Natural killer cell treated with Interleukin-12 subunit alpha and Interleukin-12 subunit beta and Interleukin-15 and Interleukin-18, amount 100 ng/mL, for 72 hours (primary cell): Measurements from ENCODE around the gene PODXL. TPM values are rescaled to one million over a fixed set of nuclear protein-coding genes. Genes with fewer than 3 reads are reported as not detected.
"Not testable (repeated sequence)": the region's sequence is repeated elsewhere in the genome, so short reads cannot be mapped to it uniquely, and the experiment has no call there.

ENCODE experiments used
- ATAC-seq, 2 donors: fragments of 150-1000 bp; cut with Tn5 transposase in 1 of 2; sonication (Bioruptor Pico), chemical (Tn5 transposase) in 1 of 2; 2 replicates each; pipeline ENCODE4 v1.10.0; 2021
- DNase-seq: peaks from one replicate; pipeline ENCODE4 v3.0.0; 2022; ENCODE audit warnings: low spot score
- H3K27ac Mint-ChIP-seq, 2 donors: 1 replicate in 1 of 2; 2 replicates in 1 of 2; pipeline ENCODE4 v1.8.0; 2022; ENCODE audit warnings: mixed read lengths in 2 of 2, mild to moderate bottlenecking in 1 of 2, moderate library complexity in 1 of 2
- H3K27me3 Mint-ChIP-seq, 2 donors: 1 replicate in 1 of 2; 2 replicates in 1 of 2; pipeline ENCODE4 v1.8.0; 2022; ENCODE audit warnings: mixed read lengths in 2 of 2
- H3K36me3 Mint-ChIP-seq: one replicate; pipeline ENCODE4 v1.8.0; 2022; ENCODE audit warnings: mixed read lengths
- H3K4me1 Mint-ChIP-seq, 2 donors: 1 replicate in 1 of 2; 2 replicates in 1 of 2; pipeline ENCODE4 v1.8.0; 2022; ENCODE audit warnings: low read depth in 2 of 2, mixed read lengths in 2 of 2, mild to moderate bottlenecking in 1 of 2
- H3K4me3 Mint-ChIP-seq: one replicate; pipeline ENCODE4 v1.8.0; 2022; ENCODE audit warnings: mixed read lengths
- H3K9me3 Mint-ChIP-seq: 2 replicates; pipeline ENCODE4 v1.8.0; 2022; ENCODE audit warnings: mixed read lengths
- total RNA-seq, 2 donors: library from RNA; stranded (reverse); gene quantifications; one replicate each; pipeline ENCODE4 v1.2.3, GENCODE V29; 2022

PODXL gene
- total RNA-seq, 2 donors from 2014 or later, result 1.3 to 1.6 TPM

DNA sequence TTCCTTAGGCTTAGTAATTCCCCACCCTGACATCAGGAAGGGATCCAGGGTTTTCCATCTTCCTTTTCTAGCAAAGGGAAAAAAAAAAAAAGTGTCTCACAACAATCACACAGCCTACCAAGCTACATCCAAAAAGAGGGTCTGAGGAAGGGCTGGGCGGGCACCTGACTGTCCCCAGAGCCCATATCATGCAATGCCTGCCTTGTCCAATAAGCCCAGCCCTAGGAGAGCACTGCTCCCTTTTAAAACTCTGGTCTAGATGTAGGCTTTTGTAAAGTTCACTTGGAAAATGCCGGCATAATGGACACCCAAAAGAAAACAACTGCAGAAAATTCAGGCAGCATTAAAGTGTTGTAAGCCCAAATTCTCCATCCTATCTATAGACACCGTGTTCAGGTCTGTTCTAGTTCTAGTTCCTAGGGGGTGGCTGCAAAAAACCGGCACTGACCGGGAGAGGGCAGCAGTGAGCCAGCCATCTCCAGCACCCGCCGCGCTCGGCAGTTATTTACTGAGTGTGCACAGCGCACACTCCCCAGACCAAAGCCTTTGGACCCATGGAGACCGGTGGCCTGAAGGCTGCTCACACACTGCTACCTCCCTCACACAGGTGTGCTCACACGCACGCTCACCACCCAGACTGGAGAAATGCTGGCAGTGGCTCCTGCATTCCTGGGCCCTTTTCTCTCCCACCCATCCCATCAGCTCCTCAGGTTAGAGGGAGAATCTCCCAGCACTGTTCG lies 48.7 kb downstream of the PODXL start:
- peak; percentile 71 for DNase-seq
- Mint-ChIP-seq H3K4me1 (peaks cover 18 to 21% of the 10 kb centered on the region in 2 donors), H3K4me3 (no peak overlapping the region), H3K36me3 (no peaks in the 10 kb centered on the region), H3K9me3 (no peaks in the 10 kb centered on the region), H3K27me3 (peaks cover 6 to 15% of the 10 kb centered on the region in 2 donors), H3K27ac (no peak overlapping the region)
- ATAC-seq, result peak; percentile 76 to 84

DNA sequence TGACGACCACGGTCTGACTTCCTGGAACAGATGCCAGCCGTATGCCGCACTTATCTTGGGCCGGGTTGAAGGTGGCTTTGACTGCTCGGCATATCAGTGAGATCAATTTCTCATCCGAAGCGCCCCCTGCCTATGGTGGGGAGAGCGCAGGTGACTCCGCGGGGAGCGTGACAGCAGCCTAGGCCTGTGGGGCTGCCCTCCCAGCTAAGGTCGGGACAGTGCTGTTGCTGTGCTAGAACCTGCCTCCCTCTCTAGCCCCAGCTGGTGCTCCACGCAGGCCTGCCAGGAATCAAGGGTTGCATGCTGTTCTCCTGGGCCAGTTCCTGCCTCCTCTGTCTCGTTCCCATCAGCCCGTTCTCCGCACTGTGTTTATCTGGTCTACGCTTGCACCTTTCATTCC lies 49.8 kb downstream of the PODXL start:
- no peaks in the 10 kb centered on the region for H3K36me3 Mint-ChIP-seq
- H3K4me1 Mint-ChIP-seq, result peaks cover 19 to 22% of the 10 kb centered on the region in 2 donors
- H3K27ac Mint-ChIP-seq, result no peak overlapping the region
- H3K4me3 Mint-ChIP-seq, result no peak overlapping the region
- H3K27me3 Mint-ChIP-seq, result peaks cover 6 to 8% of the 10 kb centered on the region in 2 donors
- DNase-seq (no peak), ATAC-seq (no peak)
- no peaks in the 10 kb centered on the region for H3K9me3 Mint-ChIP-seq

DNA sequence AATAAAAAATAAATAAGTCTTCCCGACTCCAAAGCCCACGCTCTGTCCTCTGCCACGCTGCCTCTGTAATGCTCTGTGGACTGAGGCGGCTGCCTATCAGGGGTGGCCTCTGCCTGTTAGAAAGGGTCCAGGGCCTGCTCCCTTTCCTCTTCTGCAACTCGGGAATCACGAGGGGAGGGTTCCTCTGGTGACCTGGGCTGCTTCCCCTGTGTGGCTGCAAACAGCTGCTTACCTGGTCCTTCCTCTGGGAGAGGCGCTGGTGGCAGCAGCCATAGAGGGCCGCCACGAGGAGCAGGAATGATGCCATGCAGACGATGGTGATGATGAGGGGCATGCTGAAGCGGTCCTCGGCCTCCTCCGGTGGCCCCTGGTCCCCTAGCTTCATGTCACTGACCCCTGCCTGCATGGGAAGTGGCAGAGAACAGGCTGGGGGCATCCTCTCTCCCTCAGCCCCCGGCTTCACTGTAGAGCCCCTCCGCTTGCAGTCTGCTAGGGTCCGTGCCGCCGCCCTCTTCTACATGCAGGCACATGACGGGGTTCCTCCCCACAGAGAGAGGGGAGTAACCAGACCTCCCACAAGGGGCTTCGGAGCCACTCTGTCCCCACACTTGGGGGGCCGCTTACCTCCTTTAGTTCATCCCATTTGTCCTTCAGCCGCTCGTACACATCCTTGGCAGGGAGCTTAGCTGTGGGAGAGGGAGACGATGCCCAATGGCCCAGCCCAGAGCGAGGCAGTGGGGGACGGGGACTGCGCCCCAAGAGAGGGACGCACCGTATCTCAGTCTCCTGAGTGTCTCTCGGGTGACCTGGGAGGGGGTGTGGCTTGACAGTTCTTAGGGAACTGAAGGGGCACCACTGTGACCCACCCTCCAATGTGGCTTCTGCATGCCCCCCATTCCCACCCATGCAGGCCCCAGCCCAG lies 50.5 kb downstream of the PODXL start:
- no peaks in the 10 kb centered on the region for H3K36me3 Mint-ChIP-seq
- no peaks in the 10 kb centered on the region for H3K9me3 Mint-ChIP-seq
- H3K4me3 Mint-ChIP-seq, result no peak overlapping the region
- no peak overlapping the region for H3K27ac Mint-ChIP-seq
- peaks cover 6 to 8% of the 10 kb centered on the region in 2 donors for H3K27me3 Mint-ChIP-seq
- peaks cover 25 to 26% of the 10 kb centered on the region in 2 donors for H3K4me1 Mint-ChIP-seq
- DNase-seq (no peak), ATAC-seq (no peak)

DNA sequence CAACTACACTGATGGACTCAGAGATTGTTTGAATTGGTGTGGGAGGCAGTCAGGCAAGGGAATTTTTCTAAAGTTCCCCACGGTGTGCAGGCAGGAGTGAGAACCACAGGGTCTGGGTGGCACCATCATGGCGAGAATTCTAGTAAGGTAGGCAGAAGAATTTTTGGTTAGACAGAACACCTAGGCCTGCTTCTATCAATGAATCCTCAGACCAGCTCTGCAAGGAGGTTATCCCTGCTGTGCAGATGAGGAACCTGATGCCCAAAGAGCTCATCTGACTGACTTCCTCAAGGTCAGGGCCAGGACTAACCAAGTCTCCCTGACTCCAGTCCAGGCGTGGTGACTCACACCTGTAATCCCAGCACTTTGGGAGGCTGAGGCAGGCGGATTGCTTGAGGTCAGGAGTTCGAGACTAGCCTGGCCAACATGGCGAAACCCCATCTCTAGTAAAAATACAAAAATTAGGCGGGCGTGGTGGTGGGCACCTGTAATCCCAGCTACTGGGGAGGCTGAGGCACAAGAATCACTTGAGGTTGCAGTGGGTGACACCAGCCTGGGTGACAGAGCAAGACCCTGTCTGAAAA lies 51.3 kb downstream of the PODXL start:
- not testable (repeated sequence) for H3K27ac Mint-ChIP-seq, H3K36me3 Mint-ChIP-seq, H3K27me3 Mint-ChIP-seq, H3K9me3 Mint-ChIP-seq, H3K4me3 Mint-ChIP-seq, ATAC-seq, DNase-seq
- peaks cover 25 to 30% of the 10 kb centered on the region in 2 donors for H3K4me1 Mint-ChIP-seq

DNA sequence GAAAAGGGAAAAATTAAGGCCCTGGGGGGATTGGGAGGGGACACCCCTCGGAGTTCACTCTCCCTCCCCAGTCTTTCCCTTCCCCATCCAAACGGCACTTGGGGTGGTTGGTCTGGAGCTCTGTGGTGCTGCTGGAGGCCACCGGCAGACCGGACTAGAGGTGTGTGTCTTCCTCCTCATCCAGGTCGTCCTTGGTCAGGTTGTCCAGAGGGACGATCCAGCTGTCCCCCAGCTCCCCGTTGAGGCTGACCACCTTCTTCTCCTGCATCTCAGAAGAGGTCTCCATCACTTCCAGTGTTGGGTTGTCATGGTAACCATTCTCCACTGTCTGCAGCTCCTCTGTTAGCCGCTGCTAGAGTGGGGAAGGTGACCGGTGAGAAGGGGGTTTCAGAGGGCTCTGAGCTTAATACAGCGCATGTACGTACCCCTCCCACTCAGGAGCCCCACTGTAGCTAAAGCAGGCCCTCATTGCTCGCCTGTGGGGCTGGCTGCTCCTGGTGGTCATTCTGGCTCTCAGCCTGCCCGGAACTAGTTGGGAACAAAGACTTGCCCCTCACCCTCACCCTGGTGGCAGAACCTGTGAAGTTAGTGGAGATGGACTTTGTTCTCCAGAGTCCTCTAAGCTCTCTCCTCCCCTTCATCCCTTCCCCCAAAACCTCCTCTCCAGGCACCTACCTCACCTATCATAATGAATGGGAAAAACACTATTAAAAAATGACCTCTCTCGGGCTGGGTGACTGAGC lies 52.1 kb downstream of the PODXL start:
- peaks cover 6 to 8% of the 10 kb centered on the region in 2 donors for H3K27me3 Mint-ChIP-seq
- no peaks in the 10 kb centered on the region for H3K9me3 Mint-ChIP-seq
- peaks cover 25 to 30% of the 10 kb centered on the region in 2 donors for H3K4me1 Mint-ChIP-seq
- no peak overlapping the region for H3K4me3 Mint-ChIP-seq
- no peak for ATAC-seq
- DNase-seq, result no peak
- H3K36me3 Mint-ChIP-seq, result no peaks in the 10 kb centered on the region
- H3K27ac Mint-ChIP-seq, result no peak overlapping the region

DNA sequence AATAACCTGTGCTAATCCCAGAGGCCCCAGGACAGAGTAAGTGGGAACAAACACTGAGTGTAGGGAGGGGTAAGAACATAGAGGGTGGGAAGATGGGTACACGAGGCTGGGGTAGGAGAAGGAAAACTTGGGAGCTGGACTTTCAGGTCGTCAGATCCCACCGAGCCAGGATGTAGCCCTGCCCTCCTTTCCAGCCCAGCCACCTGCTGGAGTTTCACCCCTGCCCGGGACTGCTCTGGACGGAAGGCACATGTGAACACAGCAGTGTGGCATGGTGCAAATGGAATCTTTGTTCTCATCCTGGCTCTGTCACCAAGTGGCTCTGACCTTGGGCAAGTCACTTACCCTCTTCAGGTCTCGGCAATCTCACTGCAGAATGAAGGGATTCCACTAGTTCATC lies 52.8 kb downstream of the PODXL start:
- H3K27ac Mint-ChIP-seq, result no peak overlapping the region
- no peak for ATAC-seq
- H3K4me1 Mint-ChIP-seq, result peaks cover 25 to 30% of the 10 kb centered on the region in 2 donors
- no peak for DNase-seq
- H3K36me3 Mint-ChIP-seq, result no peaks in the 10 kb centered on the region
- H3K27me3 Mint-ChIP-seq, result peaks cover under 1 to 5% of the 10 kb centered on the region in 2 donors
- no peak overlapping the region for H3K4me3 Mint-ChIP-seq
- H3K9me3 Mint-ChIP-seq, result no peaks in the 10 kb centered on the region

DNA sequence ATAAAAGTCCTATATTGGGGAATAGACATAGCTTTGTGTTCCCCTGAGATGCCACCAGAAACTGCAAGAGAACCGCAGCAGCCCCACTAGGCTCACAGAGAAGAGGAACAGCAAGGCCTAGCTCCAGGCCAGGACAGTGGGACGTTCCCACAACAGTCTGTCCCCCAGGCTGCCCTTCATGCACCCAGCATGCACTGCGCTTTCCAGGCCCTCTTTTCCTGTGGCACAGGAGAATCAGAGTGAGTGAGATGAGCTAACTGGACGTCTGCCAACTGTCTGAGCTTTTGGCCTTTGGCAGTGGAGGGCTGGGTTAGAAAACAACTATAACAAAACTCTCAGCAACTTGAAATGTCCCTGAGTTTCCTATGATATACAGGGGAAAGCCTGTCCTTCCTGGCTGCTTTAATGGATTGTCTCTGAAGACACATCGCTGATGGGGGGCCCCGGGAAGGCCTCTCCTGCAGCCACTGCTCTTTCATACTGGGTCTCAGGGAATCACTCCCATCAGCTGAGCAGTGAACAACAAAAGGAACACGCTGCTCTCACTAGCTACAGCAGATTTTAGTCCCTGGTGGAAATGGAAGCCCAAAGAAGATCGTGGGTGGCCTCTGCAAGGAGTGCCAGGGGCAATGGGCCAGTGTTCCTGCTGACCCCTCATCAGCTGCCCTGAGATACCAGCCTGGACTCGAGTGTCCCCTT lies 53.5 kb downstream of the PODXL start:
- Mint-ChIP-seq H3K27me3 (peaks cover 0 to 3% of the 10 kb centered on the region in 2 donors), H3K9me3 (no peaks in the 10 kb centered on the region), H3K4me3 (no peak overlapping the region), H3K27ac (no peak overlapping the region), H3K36me3 (no peaks in the 10 kb centered on the region), H3K4me1 (peaks cover 19 to 25% of the 10 kb centered on the region in 2 donors)
- DNase-seq (no peak), ATAC-seq (no peak)

DNA sequence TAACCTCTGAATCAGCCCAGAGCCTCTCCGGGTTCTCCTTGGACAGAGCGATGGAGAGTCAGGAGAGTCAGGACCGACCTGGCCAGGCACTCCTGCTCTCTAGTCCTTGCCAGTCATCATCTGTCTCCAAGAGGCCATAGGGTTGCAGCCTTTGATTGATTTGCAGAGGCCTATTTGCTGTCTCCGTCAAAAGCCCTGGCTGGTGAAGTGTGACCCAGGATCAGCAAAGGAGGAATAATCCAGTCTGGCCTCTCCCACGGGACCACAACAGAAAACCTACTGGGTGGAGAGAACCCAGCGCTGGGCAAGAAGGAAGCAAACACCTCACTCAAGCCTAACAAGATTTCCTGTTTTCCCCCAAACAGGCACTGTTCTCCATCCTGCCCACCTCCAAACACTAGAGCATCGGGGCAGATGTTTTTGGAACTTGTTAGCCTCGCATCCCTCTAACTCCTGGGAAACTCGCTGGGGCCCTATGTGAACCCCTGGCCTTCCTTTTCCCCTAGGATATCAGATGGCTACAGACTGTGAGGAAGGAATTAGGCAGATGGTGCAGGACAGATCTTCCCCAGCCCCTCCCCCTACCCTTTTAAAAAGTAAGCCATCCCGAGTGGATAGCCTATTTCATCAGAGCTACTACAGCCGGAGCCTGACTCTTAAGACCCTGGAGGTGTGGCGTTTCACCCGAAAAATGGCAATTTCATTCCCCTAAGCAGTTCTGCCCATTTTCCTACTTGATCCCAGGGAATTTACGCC lies 54.3 kb downstream of the PODXL start:
- Mint-ChIP-seq H3K27ac (no peak overlapping the region), H3K9me3 (no peaks in the 10 kb centered on the region), H3K36me3 (no peaks in the 10 kb centered on the region), H3K4me1 (peaks cover 15 to 21% of the 10 kb centered on the region in 2 donors), H3K4me3 (no peak overlapping the region), H3K27me3 (no peaks in the 10 kb centered on the region)
- ATAC-seq (no peak), DNase-seq (no peak)

DNA sequence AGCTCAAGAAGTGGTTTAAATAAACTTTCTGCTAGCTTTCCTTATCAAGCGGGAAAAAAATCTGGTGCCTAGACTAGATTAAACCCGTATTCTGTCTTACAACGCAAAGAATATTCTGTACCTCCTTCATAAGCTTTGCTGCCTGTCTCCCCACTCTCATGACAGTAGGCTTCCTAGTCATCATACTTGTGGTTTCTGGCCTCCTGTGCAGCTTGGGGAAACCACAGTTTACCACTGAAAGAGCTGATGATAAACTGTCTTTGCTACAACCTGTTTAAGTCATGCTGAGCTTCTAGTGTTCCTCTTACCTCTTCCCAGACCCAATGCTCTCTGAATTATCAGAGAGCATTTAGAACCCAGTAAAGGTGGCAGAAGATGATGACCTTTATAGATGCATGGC lies 55.0 kb downstream of the PODXL start:
- no peaks in the 10 kb centered on the region for H3K9me3 Mint-ChIP-seq
- H3K27ac Mint-ChIP-seq, result peak overlapping the region in 1 of 2 donors; percentile 48
- H3K27me3 Mint-ChIP-seq, result no peaks in the 10 kb centered on the region
- peaks cover 15 to 21% of the 10 kb centered on the region in 2 donors for H3K4me1 Mint-ChIP-seq
- DNase-seq, result no peak
- no peaks in the 10 kb centered on the region for H3K36me3 Mint-ChIP-seq
- H3K4me3 Mint-ChIP-seq, result peak overlapping the region; percentile 3
- peak; percentile 78 to 92 for ATAC-seq

DNA sequence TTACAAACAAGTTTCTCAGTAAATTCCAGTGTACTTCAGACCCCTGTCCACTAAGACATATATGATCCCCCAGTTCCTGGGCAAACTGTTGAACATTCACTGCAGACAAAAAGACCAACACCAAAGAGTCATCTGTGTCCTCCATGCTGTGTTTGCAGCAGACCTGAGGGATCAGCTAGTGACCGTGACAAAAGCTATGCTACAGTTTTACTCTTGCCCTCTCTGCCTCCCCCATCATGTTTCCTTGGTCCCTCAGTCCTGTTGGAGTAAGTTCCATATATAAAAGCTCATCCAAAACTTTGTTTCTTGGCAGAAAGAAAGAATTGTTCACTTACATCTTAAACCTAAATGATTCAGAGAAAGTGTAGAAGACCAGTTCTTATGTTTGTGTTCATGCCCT lies 56.1 kb downstream of the PODXL start:
- Mint-ChIP-seq H3K4me3 (no peak overlapping the region), H3K4me1 (peaks cover 15 to 21% of the 10 kb centered on the region in 2 donors), H3K9me3 (no peaks in the 10 kb centered on the region), H3K27ac (peak overlapping the region; percentile 27 to 48), H3K27me3 (no peaks in the 10 kb centered on the region), H3K36me3 (no peaks in the 10 kb centered on the region)
- ATAC-seq (no peak), DNase-seq (no peak)

DNA sequence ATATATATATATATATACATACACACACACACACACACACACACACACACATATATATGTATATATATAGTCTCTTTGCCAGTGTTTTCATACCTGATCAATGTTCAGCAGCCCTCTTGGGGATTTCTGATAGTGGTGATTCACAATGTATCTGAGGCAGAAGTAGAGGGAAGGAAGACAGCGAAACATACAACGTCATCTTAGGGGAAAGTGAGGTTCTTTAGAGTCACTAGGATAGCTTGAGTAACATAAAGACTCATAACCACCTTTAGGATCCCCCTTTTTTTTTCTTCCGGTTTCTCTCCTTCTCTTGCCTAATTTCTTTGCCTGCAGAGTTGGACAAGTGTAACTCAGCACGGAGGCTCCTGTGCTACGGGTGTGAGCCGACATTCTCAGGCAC lies 56.6 kb downstream of the PODXL start:
- H3K36me3 Mint-ChIP-seq, result no peaks in the 10 kb centered on the region
- ATAC-seq, result no peak

DNA sequence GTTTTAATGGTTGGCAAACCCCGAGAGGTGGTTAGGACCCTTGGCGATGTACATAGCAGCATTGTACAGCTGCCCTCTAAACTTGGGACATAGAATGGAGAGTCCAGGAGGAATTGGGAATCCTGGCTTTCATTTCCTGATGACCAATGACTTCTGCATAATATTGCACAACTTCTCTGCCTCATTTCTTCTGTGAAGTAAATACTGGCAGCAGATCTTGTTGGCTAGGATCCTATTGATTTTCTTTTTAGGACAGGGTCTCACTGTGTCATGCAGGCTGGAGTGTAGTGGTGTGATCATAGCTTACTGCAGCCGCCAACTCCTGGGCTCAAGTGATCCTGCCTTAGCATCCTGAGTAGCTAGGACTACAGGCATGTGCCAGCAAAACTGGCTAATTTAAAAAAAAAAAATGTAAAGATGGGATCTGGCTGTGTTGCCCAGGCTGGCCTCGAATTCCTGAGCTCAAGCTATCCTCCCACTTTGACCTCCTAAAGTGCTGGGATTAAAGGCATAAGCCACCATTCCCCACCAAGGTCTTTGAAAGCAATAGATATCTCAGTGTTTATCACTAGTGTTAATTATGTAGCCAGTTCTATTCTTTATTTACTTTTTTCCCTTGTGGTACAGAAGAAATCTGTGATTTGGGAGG lies 58.1 kb downstream of the PODXL start:
- no peak for DNase-seq
- Mint-ChIP-seq H3K4me1 (peaks cover 15 to 16% of the 10 kb centered on the region in 2 donors), H3K4me3 (no peak overlapping the region), H3K36me3 (no peaks in the 10 kb centered on the region), H3K27ac (no peak overlapping the region), H3K9me3 (no peaks in the 10 kb centered on the region), H3K27me3 (no peaks in the 10 kb centered on the region)
- no peak for ATAC-seq

More for the DNA sequence above, 56.6 kb downstream of the PODXL start:
- Mint-ChIP-seq H3K27ac (no peak overlapping the region), H3K4me3 (no peak overlapping the region), H3K4me1 (peaks cover 15 to 19% of the 10 kb centered on the region in 2 donors), H3K9me3 (no peaks in the 10 kb centered on the region), H3K27me3 (no peaks in the 10 kb centered on the region)
- no peak for DNase-seq
